NCI-H2171 treated with DMSO at 0.1 percent for 48 hours (cell line): ENCODE results near the gene LILRB1.
"Not testable (repeated sequence)": the region's sequence is repeated elsewhere in the genome, so short reads cannot be mapped to it uniquely, and the experiment has no call there.

Experiments
- DNase-seq: peaks from one replicate; lab custom pipeline; 2025; lab: John Stamatoyannopoulos, UW

Gene LILRB1

GRCh38 chr19:54624934-54625730, 5.2 kb upstream of the LILRB1 start:
- DNase-seq = not testable (repeated sequence)

DNA sequence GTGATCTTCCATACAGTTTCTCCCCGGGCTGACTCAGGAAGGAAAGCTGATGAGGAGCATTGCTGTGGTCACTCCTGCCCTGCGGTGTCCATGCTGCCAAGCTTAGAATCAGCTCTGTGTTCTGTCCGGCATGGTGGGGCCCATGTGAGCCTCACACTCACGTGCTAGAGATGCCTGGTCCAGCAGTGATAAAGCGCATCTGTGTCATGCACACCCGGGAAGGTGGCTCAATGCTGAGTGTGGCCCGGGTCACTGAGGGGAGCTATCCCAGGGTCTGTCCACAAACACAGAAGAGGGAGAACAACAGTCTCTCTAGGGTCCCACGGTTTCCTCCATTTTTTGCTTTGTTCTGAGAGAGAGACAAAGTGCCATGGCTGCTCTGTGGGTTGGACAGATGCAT, 3.5 kb upstream of the LILRB1 start:
- no peak for DNase-seq

DNA sequence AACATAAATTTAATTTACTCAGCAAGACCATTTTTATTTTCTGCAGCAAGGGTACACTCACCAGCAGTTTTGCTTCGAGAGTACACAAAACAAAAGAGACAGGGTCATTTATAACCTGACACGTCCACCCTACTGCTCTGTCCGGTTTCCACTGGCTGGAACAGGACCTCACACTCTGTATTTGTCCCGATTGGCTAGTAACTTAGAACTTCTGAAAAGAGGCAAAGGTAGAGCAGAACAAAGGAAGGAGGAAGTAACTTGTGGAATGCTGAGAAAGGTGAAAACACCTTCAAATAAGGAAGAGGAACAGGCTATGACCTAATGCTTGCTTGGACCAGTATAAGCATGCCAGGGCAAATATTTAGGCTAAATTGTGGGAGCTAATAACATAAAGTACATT, 2.4 kb upstream of the LILRB1 start:
- DNase-seq = not testable (repeated sequence)

DNA sequence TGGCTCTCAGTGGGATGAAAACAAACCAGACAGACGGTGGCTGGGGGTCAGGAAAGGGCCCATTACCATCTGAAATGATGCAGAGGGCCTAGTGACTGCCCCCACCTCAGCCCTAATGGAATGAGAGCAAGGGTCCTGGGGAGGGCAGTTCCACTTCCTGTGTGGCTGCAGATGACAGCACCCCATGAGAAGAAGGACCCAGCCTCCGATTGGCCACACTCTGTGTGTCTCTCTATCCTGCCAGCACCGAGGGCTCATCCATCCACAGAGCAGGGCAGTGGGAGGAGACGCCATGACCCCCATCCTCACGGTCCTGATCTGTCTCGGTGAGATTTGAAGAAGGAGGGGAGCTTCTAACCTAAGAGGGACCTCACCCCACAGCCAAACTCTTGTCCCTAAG, 498 bp downstream of the LILRB1 start:
- DNase-seq = no peak

DNA sequence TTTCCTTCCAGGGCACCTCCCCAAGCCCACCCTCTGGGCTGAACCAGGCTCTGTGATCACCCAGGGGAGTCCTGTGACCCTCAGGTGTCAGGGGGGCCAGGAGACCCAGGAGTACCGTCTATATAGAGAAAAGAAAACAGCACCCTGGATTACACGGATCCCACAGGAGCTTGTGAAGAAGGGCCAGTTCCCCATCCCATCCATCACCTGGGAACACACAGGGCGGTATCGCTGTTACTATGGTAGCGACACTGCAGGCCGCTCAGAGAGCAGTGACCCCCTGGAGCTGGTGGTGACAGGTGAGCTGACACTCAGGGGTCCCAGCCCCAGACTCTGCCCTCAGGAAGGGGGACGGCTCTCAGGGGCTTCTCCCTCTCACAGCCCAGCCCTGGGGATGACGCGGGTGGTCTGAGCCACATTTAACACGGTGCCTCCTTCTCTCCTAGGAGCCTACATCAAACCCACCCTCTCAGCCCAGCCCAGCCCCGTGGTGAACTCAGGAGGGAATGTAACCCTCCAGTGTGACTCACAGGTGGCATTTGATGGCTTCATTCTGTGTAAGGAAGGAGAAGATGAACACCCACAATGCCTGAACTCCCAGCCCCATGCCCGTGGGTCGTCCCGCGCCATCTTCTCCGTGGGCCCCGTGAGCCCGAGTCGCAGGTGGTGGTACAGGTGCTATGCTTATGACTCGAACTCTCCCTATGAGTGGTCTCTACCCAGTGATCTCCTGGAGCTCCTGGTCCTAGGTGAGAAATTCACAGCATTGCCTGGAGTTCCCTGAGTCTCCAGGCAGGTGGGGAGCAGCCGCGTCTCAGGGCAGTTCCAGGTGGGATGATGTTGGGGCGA, 1.4 kb downstream of the LILRB1 start:
- not testable (repeated sequence) for DNase-seq

GRCh38 chr19:54632517-54632916, 2.2 kb downstream of the LILRB1 start:
- not testable (repeated sequence) for DNase-seq

GRCh38 chr19:54633401-54633800, 3.1 kb downstream of the LILRB1 start:
- DNase-seq = no peak

DNA sequence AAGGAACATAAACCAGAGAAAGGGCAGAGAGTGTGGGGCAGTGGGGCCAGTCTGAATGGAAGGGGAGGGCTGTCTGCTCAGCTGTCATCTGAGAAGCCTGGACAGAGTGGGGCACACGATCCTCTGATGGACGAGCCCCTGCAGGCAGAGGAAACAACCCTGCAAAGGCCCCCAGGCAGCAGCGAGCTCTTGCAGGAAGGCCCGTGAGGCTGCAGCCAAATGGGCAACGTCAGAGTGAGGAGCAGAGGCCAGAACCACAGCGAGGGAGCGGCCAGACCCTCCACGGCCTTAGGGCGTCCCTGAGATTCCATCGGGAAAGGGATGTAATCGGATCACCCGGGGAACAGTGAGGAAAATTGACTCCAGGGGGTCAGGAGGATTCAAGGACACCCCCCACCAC, 5.8 kb downstream of the LILRB1 start:
- DNase-seq = not testable (repeated sequence)

- no peak for DNase-seq
Observed at GRCh38 chr19:54638683-54639082, 8.4 kb downstream of the LILRB1 start.

DNA sequence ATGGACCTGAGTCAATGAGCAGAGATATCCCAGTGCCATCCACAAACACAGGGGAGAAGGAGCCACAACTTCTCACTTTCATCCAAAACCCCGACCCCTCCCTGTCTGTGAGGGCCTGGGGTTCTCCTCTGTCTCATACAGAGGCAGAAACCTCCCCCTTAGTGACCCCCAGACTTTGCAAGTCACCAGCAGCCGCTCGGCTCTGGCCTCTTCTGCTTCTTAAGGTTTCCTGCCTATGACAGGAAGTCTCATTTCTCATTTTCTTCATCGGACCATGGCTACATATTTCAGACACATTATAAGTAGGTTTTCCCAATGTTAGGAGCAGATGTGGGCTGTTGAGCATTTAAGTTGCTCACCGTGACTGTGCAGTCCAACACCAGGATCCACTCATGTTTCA, 12.7 kb downstream of the LILRB1 start:
- not testable (repeated sequence) for DNase-seq

DNA sequence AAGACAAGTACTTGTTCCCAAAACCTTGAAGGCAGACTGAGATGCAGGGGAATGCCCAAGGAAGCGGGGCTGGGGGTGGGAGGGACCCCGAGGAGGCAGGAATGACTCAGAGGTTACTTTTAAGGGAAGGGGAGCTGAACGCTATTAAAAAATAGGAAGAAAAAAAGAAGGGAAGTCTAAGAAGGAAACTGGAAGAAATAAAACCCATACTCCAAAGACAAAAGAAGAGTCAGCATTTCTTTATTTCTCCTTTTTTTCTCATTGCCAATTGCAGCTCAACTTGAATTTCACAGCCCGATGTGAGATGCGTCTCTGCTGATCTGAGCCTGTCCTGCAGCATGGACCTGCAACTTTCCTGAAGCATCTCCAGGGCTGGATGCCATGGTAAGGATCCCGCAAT, 13.3 kb downstream of the LILRB1 start:
- DNase-seq = not testable (repeated sequence)

DNA sequence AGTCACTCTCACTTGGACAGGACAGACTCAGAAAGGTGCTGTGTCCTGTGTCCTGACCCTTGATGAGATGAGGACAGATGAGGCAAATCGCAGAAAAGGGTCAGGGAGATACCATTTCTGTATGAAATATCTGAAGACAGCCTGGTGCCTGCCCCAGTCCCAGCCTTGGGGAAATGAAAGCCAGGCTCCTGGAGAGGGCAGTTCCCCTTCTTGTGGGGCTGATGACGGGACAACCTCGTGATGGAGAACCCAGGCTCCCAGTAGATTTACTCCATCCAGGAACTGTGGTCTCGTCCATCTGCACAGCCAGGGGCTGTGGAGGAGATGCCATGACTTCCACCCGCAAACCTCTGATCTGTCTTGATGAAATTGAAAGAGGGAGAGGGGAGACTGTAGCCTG, 13.8 kb downstream of the LILRB1 start:
- DNase-seq = no peak

GRCh38 chr19:54646331-54646841, 16.1 kb downstream of the LILRB1 start:
- no peak for DNase-seq

- no peak for DNase-seq
Observed at GRCh38 chr19:54648129-54648528, 17.8 kb downstream of the LILRB1 start.

GRCh38 chr19:54650108-54650655, 19.9 kb downstream of the LILRB1 start:
- DNase-seq = no peak

- peak; percentile 21 for DNase-seq
Observed at GRCh38 chr19:54653181-54653809, 23.0 kb downstream of the LILRB1 start.

GRCh38 chr19:54654447-54655321, 24.4 kb downstream of the LILRB1 start:
- DNase-seq = peak; percentile 25

DNA sequence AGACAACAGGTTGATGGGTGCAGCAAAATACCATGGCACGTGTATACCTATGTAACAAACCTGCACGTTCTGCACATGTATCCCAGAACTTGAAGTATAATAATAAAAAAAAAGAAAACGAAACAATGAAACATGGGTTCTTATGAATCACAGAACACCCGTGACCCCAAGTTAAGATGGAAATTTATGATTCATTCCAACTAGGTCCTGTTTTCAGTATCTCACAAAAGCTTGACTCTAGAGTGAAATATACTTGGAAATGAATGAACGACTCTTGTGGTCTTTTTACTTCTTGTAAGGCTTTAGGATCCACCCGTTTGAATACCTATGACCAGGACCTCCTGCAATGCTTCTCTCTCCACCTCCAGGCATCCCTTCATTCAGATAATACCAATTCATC, 29.0 kb downstream of the LILRB1 start:
- DNase-seq = no peak

DNA sequence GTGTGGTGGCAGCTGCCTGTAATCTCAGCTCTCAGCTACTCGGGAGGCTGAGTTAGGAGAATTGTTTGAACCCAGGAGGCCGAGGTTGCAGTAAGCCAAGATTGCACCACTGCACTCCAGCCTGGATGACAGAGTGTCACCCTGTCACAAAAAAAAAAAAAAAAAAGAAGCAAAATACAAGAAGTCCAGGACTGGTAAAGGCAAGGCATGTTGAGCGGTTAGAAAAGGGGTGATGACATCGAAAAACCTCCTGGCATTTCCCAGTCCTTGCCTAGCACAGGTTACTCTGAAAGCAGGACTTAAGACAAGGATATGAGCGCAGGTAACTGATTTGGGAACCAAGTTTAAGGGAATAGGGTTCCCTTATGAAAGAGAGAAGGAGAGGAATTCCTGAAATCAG, 30.0 kb downstream of the LILRB1 start:
- DNase-seq = no peak

GRCh38 chr19:54660964-54661363, 30.7 kb downstream of the LILRB1 start:
- no peak for DNase-seq

GRCh38 chr19:54661846-54662481, 31.7 kb downstream of the LILRB1 start:
- DNase-seq = no peak
